ENCODE data around the gene ABHD2.

ABHD2 gene

DNA sequence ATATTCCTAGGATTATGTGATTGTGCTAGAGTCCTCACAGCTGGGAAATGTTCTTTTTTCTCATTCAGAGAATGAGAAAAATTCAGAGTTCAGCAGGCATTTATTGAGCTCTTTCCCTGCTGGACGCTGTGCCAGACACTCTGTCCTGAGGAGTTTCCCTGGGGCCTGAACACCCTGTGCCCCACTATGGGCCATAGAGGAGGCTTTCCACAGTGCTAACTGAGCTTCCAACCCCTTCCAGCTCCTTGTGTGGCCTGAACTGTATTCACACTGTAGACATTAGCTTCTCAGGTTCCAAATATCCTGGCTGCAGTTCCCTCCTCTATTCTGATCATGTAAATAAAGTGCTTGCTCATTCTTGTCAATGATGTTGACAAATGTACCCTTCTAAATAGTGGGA is 10.0 kb downstream of the ABHD2 start:
- no peak for DNase-seq (ENCODE audit: low read depth in 3 of 3)

DNA sequence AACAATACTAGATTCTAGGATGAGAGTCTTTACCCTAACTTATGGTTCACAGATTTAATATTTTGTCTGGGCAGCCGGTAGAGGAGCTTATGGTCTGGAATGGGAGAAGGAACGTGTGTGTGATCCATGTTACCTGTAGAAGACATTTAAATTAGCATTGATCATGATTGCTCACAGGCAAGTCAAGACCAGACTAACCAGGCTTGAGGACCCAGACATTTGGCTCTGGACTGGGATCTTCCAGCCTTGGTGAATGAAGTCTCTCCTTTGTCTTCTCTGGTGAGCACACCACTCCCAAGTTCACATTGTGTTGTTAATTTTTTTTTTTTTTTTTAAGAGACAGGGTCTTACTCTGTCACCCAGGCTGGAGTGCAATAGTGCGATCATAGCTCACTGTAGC is 11.7 kb downstream of the ABHD2 start:
- no peak for DNase-seq (ENCODE audit: low read depth in 3 of 3)

DNA sequence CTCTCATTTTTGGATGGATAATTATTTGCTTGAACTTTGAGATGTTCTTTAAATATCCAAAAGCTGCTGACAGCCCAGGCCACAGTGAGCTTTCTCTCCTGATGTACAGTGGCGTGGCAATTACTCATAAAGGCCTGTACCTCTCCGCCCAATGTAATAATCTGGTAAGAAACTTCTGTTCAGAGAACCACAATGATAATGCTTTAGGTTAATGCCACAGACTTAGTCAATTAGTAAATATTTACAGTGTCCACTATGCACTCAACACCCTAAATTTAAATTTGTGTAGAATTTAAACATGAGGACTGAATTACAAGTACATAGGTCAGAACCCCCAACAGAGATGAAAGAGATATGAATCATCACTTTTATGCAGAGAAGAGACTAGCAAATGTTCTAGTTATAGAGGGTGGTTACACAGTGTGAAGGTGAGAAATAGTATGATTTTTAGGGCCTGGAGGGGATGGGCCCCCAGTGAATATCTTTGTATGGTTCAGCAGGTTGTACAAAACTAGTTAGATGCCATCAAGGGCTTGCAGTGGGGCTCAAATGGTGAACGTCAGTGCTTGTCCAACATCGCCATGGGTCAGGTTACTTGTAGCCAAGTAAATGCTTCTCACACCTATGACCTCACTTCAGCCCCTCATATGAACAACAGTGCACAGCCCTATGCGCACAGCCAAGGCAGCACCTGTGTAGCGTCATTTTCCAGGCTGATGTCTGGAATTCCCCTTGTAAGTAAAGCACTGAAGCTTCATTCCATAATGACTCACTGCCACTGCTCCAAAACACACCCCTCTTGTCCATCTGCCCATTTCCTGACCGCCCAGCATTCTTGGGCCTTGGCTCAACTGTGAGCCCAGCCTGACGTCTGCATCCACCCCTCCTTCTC is 13.3 kb downstream of the ABHD2 start:
- no peak for DNase-seq (ENCODE audit: low read depth in 3 of 3)

DNA sequence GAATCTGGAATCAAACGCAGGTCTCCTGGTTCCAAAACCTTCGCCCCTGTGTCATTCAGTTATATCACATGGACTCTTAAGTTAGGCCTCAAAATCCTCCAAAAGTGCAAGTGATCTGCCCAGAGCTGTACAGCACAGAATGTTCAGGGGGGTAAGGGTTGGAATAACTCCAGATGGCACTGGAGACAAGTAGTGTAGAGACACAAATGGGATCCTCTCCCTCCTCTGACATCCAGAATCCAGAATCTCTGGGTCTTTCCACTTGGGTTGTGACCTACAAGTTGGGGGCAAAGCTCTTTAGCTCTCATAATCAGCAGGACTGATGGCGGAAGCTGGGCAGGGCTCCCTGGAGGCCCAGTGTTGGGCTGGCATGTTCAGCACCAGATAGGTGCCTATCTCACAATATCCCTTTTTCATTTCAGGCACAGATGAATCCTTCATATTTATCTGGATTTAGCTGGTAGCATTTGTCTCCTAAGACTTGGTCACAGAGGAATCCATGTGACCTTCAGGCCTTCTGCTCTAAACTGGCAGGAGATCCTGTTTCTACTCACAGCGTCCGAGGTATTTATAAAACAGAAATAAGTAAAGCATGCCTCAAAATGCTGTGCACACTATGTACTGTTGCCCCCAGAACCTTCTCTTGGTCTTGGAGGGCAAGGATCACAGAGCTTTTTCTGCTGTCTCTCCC is 15.4 kb downstream of the ABHD2 start:
- DNase-seq (ENCODE audit: low read depth in 3 of 3) = no peak

DNA sequence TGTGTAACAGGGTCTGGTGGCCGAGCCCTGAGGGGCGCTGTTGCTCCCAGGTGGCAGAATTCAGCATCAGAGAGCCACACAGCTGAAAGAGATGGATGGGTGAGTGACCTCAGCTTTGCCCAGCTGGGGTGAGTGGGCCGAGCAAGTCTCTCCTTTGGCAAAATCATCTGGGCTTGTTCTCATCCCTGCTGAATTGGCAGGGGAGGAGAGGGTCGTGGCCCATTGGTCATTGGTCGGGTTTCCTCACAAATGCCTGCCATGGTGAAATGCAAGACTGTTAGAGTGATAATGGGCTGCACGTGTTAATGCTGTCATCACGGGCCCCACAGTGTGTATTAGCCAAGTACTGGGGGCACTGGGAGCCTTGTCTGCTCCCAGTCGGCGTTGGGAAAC is 15.9 kb downstream of the ABHD2 start:
- no peak for DNase-seq (ENCODE audit: low read depth in 3 of 3)

DNA sequence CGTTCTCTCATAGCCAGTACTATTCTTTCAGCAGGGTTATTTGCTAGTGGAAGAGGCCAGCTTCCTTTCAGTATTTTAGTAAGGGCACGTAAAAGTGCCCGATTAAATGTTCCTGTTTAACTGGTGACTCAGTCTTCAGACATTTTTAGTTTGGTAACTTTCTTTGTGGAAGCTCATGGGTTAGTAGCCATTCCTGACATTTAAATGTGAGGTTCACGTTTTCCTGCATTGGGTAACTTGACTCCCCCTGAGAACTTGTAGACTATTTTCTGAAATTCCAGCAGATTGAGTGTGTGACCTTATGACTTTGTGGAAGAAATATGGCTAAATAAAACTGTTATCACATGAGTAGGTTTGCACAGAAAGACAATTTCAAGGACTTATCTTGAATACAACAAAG is 16.9 kb downstream of the ABHD2 start:
- DNase-seq (ENCODE audit: low read depth in 3 of 3) = no peak

DNA sequence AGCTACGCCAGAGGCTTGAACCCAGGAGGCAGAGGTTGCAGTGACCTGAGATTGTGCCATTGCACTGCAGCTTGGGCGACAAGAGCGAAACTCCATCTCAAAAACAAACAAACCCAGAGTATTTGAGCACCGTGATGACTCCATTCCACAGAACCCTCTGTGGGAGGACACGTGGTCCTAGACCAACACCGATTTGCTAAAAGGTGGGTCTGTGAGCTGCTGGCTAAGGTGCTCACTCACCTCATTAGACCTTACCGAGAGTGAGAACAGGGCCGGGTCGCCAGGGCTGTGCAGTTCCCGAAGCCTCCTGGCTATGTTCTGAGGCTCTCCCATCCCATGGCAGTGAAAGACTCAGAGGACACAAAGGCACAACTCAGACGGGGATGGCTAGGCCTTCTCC is 17.9 kb downstream of the ABHD2 start:
- DNase-seq (ENCODE audit: low read depth in 3 of 3) = no peak

DNA sequence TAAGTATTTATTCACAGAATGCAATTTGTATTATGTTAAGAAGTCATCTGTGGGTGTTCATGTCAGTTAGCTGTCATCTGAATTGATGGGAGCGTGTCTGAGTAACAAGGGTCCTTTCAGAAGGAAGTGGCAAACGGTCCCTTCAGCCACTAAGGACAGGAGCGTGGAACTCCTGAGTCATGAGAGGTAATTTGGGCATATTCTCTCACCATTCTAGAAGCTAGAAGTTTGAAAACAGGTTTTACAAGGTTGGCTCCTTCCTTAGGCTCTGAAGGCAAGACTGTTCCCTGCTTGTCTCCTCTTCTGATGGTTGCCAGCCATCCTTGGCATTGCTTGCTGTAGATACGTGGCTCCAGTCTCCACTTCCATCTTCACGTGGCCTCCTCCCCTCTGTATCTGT is 19.7 kb downstream of the ABHD2 start:
- no peak for DNase-seq (ENCODE audit: low read depth in 3 of 3)

DNA sequence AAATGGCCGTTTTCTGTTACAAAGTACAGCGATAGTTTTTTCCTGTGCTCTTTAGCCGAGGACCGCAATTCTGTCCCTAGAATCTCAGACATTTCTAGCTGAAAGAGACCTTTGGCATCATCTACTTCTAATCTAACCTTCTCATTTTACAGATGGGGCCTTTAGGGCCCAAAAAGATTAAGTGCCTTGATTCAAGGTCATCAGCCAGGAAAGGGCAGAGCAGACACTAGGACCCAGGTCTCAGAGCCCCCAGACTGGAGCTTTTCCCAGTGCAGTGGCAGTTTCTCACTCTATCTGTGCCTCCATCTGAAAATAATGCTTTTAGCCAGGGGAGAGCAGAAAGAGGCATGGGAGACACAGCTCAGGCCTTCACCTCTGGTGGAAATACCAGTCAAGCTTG is 20.6 kb downstream of the ABHD2 start:
- DNase-seq (ENCODE audit: low read depth in 3 of 3) = no peak

DNA sequence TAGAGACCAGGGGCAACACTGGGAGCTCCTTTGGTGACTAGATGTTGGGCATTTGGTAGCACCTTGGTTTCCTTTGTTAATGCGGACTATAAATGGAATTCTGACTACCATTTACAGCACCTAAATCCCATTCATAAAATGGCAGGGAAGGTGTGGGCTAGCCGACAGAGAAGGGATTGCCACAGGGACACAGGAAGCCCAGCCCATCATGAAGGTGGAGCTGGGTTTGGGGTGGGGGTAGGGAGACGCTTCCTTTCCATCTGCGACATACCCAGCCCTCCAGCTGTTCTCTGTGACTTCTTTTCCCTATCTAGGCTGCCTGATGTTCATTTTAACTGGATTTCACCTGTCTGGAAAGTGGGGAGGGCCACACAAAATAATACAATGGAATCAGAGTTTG is 21.0 kb downstream of the ABHD2 start:
- DNase-seq (ENCODE audit: low read depth in 3 of 3) = no peak

DNA sequence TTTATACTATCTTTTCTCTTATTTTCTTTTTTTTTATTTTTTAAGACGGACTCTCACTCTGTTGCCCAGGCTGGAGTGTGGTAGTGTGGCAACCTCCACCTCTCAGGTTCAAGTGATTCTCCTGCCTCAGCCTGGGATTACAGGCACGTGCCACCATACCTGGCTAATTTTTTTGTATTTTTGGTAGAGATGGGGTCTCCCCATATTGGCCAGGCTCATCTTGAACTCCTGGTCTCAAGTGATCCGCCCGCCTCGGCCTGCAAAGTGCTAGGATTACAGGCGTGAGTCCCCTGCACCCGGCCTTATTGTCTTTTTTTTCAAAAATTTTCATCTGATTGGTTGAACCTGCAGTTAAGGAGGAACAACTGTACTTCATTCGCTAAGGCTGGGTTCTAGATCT is 21.8 kb downstream of the ABHD2 start:
- DNase-seq (ENCODE audit: low read depth in 3 of 3) = no peak

DNA sequence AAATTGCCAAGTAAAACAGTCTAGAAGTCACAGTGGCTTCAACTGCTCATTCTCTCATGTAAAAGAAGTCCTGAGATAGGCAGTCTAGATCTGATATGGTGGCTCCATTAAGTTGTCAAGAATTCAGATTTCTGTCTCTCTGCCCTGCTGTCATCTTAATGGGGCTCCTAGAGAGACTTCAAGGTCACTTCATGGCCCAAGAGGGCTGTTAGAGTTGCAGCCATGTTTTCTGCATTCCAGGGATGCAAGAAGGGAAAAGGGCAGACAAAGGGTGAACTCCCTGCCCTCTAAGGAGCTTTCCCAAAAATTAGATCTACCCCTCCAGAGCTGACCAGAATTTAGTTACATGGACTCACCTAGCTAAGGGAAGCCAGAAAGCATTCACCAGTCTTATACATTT is 23.1 kb downstream of the ABHD2 start:
- DNase-seq (ENCODE audit: low read depth in 3 of 3) = no peak

DNA sequence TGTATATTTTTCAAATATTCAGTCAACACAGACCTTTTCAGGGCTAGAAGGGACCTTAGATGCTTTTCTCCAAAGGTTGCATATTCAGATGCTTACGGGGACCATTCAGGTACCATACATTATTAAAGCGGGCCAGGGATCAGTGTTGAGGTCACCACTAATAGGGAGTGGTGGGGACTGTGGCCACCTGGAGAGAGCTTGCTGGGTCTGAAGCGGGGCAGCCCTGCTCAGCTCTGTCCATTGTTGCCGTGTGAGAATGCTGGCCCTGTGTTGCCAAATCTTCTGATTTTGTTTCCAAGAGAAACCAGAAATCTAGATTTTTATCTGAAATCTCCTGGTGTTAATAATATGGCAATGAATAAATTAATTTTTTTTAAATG is 23.7 kb downstream of the ABHD2 start:
- DNase-seq (ENCODE audit: low read depth in 3 of 3) = no peak

DNA sequence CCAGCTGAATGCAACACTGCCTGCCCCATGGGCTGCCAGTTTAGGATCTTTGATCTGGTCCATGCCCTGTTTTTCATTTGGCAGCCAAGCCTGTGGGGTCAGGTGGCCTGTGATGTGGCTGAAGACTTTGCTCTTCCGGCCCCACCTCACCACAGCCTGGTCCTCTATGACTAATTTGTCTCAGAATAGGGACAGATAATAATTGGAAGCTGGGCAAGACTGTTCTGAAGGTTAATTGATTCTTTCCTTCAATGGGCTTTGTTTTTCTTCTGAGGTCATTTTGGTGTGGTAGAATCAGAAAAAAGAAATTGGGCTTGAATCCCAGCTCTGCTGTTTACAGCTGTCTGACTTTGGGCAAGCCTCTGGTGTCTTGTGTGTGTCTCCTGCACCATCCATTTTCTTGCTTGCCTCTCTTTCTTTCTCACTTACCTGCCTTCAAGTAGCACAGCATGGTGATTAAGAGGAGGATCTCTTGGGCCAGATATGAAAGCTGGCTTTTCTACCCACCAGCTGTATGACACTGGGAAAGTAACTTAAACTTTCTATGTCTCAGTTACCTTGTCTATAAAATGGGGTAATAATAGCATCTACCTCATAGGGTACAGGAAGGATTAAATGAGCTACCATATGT is 24.2 kb downstream of the ABHD2 start:
- no peak for DNase-seq (ENCODE audit: low read depth in 3 of 3)

DNA sequence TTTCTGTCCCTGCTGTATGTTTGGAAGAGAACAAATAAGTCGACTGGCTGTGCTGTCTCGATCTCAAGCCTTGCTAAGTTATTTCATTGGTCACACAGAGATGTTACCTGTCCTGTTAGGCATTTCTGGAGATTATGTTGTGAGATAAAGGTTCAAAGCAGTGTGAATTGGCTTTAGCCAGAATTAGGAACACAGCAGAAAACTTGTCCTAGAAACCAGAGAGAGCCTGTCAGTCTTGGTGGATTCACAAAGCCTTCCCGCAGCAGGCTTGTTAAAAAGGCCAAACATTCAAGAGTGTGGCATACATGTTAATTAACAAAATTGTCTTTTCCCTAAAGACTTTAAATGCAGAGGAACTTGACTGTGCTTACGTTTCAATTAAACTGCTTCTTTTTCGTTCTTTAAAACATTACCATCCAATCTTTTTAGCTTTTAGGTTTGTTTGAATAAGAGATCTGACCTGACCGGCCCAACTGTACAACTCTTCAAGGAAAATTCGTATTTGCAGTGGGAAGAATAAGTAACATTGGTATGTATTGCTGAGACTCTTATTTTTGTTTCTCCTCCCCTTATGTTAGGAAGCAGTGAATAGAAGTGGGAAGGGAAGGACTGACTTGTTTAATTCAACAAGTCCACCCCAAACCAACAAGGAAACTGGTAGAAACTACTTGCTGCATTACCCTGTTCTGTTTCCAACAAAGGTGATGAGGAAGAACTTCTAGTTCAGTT is 25.2 kb downstream of the ABHD2 start:
- DNase-seq (ENCODE audit: low read depth in 3 of 3) = no peak

DNA sequence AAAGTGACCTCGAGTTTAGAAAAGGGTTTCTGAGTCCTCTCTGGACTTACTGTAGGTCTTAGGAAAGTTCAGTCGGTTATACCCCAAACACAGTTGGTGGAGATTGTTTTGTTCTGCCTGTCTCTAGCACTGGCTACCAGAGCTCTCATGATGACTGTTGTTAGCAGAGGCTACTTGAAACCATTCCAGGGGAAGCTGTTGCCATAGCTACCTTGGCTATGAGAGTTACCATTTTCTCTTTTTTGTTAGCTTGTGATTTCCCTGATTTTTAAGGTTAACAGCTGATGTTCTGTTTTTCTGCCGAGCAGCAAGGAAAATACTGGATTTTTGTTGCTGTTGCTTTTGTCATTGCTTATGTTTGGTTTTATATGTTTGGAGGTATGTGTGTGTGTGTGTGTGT is 26.7 kb downstream of the ABHD2 start:
- DNase-seq (ENCODE audit: low read depth in 3 of 3) = no peak

DNA sequence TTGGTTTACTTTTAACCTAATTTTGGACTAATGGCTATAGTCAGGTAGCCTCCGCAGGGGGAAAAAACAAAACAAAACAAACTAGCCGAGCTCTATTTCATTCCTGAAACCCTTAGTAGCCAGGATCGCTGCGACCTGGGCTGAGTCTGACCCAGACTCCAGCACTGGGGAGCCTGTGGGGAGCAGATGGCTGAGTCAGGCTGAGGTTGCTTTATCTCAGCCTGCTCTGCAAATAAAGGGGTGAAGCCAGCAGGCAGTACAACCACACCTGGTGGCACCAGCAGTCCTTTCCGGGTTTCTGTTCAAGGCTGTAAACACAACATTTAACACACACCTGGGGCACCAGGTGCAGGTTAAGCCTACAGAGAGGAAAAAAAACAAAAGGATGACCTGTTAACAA is 27.3 kb downstream of the ABHD2 start:
- no peak for DNase-seq (ENCODE audit: low read depth in 3 of 3)

DNA sequence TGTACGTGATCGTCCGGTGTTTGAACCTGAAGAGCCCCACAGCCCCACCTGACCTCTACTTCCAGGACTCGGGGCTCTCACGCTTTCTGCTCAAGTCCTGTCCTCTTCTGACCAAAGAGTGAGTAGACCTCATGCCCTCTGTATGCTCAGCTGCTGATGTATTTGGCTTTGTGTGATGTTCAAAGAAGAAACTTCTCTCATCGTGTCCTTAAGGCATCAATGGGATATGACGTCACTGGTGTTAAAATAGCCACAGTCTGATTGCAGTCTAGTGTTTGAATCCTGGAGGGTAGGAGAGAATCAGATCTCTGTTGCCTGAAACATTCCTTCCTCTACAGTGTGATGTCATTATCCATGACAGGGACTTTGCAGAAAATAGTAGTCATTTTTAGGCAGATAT is 28.1 kb downstream of the ABHD2 start:
- no peak for DNase-seq (ENCODE audit: low read depth in 3 of 3)

DNA sequence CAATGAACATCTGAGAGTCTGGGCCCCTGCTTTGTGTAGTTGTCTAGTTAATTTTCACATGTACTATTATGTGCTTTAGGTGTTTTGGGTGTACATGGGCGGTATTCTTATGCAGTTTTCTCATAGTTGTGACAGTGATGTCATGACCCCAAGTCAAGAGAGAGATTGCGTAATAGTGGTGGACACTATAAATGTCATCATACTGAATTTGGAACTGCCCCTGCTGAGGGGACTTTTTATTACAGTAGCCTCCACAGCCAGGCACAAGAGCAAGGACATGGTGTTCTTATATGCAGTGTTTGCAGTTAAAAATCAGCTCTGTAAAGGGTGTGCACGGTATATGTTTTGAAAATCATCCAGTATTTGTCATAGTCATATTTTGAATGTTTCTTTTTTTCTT is 29.5 kb downstream of the ABHD2 start:
- no peak for DNase-seq (ENCODE audit: low read depth in 3 of 3)

DNA sequence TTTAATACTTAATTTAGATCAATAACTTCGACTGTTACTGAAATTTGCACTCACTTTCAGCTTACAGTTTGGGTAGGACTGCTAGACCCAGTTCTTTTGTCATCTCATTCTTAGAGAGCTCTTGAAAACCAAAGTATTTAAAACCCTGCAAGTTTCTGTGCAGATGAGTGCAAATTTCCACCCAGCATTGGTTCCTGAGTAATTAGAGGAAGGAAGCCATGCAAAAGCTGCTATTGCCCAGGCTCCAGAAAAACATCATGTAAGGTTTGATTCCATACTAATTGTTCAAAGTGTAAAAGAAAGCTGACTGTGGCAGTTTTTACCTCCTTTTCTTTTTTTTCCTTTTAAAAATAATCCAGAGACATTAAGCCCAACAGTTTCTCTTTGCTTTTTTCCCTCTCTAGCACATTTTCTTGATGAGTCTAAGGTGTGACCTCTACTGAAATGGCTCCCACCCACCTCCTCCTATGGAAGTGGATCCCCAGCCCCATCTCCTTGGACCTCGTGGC is 30.3 kb downstream of the ABHD2 start:
- DNase-seq (ENCODE audit: low read depth in 3 of 3) = no peak

DNA sequence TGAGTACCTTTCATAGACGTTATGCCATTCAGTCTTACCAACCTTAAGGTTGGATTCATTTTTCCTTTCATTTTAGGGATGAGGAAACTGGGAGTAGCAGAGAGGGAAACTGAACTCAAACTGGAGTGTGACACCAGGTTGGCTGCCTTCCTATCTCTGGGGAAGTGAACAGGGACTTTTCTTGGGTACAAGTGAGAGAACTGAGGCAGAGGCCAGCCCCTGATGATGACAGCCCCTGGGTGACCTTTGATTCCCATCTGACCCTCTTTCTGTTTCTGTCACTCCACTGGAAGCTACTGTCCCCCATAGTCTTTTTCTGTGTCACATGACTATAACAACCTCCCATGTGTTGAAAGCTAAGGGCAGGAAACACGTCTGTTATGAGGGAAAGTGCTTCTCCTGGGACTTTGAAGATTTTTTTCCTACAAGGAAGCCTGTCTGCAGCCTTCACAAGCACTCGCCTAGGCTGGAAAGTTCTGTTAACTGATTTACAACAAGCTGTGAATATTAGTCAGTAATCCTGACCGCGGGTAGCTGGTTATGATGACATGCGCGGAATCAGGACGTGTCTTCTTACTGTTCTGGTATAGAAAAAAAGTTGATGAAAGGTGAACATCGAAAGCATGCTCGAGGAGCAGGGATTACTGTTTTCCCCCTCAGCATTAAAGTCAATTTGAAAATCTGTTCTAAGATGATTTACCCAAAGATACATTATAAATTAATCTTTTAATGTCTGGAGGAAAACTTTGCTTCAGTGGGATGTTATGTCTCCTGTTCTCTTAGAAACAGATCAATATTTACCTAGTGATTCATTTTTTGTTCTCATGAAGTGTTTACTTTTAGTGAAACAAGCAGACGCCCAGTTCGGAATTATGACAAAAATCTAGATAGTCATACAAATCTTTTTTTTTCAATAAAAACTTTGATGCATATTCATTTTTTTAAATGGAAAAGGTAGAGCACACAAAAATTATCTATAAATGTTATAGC is 31.5 kb downstream of the ABHD2 start:
- DNase-seq (ENCODE audit: low read depth in 3 of 3) = no peak
